Thyroid gland (tissue), 4 donors: ENCODE results near the gene SH3BP4.

Experiments used
- POLR2A ChIP-seq, 2 donors: fragments of 450-650 bp; IDR thresholded peaks; one replicate each; pipeline ENCODE4 v1.6.1; 2017; ENCODE audit warnings: antibody characterized with exemption in 2 of 2, mild to moderate bottlenecking in 2 of 2, moderate library complexity in 1 of 2
- TF ChIP-seq, protein P1 (sequence below), 6 experiments: fragments of 200-600 bp in 3 of 6; fragments of 450-650 bp in 3 of 6; sonication (generic) in 3 of 6; IDR thresholded peaks; one replicate each; pipeline ENCODE4 v1.5.1; 2016 to 2019; ENCODE audit warnings: antibody characterized with exemption in 6 of 6, mild to moderate bottlenecking in 2 of 6, inconsistent platforms in 1 of 6, moderate library complexity in 1 of 6

GRCh38 chr2:235009081-235009480 is 57.3 kb downstream of the SH3BP4 start:
- no peak for TF ChIP-seq POLR2A (IDR thresholded peaks at IDR 0.05)
- TF ChIP-seq, protein P1, sequence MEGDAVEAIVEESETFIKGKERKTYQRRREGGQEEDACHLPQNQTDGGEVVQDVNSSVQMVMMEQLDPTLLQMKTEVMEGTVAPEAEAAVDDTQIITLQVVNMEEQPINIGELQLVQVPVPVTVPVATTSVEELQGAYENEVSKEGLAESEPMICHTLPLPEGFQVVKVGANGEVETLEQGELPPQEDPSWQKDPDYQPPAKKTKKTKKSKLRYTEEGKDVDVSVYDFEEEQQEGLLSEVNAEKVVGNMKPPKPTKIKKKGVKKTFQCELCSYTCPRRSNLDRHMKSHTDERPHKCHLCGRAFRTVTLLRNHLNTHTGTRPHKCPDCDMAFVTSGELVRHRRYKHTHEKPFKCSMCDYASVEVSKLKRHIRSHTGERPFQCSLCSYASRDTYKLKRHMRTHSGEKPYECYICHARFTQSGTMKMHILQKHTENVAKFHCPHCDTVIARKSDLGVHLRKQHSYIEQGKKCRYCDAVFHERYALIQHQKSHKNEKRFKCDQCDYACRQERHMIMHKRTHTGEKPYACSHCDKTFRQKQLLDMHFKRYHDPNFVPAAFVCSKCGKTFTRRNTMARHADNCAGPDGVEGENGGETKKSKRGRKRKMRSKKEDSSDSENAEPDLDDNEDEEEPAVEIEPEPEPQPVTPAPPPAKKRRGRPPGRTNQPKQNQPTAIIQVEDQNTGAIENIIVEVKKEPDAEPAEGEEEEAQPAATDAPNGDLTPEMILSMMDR (IDR thresholded peaks at IDR 0.05), result no peak
